GM19372 (cell line): Measurements from ENCODE around the gene GMDS.

ENCODE experiments used
- ATAC-seq: cut with Tn5 transposase; IDR thresholded peaks from one replicate; pipeline ENCODE4 v1.9.1; 2021; ENCODE audit warnings: mild to moderate bottlenecking, low read depth, moderate library complexity; ENCODE audit not compliant: unreplicated experiment

Gene GMDS

DNA sequence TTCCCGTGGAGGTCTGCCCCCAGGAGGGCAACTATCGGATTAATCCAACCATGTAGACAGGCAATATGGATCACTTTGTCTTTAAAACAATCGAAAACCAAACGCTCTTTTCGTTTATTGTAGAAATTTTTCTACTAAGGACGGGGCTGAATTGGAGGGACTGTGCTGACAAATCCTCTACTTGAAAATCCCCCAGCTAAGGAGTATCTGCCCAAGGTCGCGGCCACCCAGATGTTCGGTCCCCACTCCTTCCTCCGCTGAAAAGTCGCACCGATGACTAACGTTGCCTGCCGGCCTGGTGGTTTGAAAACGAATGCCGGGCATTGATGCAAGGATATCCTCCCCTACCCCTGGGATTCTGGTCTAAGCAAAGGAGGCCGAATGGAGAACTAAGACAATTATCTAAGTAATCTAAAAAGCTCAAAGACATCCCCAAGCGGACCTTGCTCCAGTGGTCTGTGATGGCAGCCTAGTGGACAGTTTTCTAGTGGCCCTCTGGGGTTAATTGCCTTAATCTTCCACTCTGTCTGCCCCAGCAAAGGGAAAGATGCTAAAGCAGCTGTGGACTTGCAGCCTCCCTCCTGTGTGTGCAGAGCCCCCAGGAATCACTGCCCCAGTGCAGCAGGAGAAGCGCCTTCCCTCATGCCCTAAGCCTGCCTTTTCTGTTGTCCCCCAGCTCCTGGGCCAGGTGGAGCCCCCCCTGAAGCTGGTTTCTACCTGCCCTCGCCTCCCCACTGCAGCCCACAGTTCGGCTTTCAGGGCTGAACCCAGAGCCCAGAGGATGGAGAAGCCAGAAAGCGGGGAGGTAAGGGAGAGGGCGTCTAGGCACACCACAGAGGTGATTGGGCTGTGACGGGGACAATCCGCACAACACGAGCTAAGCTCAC is 639.3 kb downstream of the GMDS start:
- ATAC-seq = no peak

DNA sequence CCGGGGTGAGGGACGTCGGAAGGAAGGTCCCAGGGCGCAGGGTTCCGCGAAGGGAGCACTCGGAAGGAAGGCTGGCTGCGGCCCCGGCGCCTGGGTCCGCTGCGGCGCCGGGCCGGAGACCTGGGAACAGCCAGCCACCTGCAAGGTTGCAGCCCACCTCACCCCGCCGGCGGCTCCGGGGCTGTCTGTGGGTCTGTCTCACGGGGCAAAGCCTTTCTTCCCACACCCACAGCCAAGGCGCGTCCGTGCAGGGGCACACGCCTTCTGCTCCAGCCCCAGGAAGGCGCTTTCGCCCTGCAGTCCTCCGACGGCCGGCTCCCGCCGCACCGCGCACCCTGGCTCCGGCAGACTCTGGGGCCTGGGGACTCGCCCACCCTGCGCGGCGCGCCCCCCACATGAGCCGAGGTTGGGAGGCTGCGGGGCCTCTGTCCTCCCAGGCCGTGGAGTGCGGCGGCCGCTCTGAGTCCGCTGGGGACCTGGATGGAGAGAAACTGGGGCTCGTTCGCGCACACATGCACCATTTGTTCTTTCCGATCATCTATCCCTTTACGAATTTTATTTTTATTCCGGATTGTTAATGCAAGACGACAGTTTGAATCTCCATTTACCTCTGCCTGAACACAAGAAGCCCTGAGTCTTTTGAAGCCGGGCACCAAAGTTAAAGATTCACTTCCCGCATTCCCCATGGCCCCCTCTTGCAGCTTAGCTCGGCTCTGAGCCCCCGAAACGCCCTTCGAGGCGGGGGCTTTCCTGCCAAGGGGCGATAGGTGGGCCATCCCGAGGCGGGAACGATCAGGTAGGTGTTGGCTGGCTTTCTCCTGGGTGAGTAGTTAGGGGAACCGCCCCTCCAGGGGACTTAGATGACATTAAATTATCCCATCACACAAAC is 640.2 kb downstream of the GMDS start:
- ATAC-seq = no peak

DNA sequence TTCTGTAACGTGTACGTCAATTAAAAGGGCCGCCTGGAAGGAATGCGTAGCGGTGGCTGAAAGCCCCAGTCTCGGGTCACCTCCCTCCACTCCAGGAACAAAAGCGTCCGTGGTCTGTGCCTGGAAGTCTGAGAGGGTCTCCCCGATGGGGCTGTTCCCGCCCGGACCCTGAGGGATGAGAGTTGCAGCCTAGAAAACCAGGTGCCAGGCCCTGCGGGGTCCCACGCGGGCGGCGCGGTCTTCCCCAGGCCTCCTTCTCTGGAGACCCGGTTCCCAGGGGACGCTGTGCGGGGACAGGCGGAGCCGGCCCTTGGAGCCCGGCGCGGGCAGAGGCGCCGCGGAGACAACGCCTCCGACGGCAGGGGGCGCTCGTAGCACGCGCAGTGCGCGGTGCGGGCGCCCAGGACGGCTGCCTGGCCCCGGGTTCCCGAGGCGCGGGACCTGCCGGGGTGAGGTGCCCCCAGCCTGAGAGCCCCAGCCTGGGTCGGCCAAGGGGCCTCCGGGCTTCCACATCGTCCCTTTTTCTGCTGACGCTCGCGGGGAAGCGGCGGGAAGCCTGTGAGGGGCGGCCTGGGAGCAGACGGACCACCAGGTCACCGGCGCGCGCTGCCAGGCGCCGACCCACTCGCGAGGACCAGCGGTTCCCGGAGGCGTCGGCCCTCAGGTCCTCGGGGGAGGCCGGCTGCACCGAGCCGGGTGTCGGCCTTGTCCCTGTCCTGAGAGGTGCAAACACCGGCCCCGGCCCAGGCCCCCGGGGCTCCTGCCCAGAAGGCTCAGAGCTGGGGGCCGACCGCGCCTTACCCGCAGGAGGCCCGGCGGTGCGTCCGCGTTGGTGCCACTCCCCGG is 641.0 kb downstream of the GMDS start:
- no peak for ATAC-seq

DNA sequence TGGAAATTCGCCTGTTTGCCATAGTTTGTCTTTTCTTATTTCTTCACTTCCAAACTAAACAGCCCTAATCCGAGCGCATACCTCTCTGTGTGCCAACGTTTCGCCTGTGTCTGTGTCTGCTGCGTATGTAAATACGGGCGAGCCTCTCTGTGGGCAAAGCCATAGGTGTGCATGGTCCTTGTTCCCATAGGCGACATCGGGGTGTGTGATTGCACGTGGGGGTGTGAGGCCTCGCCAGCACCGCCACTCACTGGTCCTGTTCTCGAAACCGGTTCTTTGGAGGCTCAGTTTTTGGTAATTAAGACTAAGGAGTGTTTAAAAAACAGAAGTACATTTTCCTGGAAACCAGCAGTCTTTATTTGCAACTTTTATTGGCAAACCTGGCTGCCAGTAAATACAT is 641.7 kb downstream of the GMDS start:
- ATAC-seq = no peak

DNA sequence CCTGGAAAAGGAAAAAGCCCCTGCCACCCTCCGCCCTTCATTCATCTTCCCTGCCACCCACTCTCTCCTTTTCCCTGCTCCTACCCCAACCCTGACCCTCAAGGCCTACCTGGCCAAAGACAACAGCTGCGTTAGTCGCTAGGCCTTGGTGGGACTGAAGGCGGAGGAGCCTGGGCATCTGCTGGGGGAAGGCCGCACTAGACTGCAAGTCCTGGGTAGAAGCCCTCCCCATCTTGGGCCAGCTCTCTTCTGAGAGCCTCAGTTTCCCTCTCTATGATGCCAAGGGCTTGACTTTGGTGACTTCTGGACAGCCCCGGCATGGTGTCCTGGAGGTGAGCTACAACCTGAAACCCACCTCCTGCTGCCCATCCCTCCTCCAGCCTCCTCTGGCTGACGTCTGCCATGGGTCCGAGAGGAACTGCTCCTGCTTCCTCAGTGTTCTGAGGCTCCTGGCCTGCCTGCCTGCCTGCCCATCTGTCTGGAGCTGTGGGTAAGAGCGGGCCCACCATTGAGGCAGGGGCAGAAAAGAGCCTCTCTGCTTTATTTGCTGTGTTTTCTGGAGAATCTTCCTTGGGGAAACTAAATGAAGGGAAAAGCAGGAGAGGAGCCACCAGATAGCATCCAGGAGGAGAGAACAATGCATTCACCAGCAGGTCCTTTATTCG is 643.2 kb downstream of the GMDS start:
- no peak for ATAC-seq

DNA sequence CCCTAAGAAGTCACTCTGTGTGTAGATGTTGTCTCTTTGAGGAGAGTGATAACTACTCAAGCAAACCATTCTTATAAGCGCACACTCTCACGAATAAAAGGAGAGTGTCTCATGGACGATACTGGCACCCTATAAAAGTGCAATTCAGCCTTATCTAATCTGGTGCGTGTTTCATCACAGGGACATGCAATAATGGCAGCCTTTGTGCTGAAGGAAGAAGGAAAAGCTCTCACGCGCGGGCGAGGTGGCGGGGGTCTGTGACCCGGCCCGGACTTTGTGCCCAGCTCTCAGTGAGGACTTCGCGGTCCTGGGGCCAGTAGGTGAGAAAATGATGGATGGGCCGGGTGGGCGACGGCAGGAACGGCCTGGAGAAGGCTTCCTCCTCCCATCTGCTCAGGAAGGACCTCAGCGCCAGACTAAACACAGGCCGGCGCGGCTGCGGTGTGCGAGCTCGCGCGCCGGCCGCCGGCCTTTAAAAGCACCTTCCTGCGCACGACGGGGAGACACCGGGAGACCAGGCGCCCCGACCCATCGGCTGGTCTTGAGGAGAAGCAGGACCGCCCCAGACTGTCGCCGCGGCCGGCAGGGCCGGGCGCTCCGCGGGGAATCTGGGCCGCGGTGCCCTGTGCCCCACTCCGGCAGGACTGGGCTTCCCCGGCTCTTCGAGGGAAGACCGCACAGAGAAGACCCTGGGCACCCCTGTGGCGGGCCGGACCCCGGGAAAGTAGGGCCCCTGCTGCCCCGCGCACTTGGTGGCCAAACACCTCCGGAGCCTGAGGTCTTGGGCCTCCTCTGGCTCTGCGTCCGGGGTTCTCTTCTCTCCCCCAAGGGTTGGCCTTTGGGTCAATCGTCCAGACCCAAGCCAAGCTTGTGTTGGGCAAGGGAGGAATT is 644.0 kb downstream of the GMDS start:
- ATAC-seq = no peak

DNA sequence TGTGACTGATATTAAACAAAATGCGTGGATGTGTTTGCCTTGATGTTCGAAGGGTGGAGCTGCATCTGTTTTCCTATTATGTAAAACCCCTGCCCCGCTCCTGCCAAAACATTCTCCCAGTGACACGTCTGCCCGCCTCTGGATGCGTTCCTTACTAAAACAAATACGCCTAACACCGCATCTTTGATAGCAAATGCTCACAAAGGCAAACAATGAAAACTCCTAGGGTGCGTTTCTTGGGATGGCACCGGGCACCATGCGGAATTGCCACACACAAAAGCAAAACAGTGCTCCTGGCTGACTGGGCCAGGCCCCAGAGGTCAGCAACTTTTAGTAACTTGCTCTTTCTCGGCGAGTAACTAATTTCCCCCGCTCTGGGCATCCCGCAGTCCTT is 644.6 kb downstream of the GMDS start:
- ATAC-seq = no peak

DNA sequence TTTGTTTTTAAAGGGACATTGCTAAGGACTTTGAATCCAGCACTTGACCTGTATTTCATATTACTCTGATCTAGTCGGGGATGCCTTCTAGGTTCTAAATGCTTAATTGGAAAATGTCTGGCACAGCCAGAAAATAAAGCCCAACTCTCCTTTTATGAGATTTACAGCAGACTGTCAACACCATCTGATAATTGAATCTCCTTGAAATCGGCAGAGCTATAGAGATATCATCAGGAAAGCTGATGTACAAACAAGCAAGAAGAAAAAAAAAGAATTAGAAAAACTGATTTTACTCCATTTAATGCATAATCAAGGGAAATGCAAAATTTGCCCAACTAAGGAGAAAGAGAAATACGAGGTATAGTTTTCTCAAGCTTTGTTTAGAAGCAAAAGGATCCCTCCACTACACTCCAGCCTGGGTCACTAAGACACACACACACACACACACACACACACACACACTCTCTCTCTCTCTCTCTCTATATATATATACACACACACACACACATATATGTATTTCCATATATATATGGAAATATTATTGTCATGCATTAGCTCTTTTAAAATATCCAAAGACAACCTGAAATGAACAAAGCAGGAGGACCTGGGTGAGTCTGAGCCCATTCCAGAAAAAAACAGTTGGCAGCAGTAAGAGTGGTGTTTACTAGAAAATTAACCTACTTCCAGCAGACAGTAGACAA is 645.2 kb downstream of the GMDS start:
- no peak for ATAC-seq

DNA sequence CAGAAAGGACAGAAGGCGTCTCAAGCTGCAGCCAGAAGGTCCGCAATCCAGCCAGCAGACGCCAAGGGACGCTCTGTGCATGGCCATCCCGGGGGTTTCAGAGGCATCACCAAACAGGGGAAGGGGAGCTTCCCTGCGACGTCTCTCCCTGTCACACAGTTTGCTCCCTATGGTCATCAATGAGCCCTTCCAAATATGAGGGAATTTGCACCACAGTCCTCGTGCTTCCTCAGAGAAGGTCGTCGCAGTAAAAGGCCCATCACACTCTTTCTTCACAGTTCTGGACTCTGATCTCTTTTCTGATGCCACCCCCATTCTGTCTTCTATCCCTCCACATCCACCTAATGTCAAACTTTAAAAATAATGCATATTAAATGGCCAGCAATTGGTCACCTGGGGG is 645.9 kb downstream of the GMDS start:
- ATAC-seq = no peak

DNA sequence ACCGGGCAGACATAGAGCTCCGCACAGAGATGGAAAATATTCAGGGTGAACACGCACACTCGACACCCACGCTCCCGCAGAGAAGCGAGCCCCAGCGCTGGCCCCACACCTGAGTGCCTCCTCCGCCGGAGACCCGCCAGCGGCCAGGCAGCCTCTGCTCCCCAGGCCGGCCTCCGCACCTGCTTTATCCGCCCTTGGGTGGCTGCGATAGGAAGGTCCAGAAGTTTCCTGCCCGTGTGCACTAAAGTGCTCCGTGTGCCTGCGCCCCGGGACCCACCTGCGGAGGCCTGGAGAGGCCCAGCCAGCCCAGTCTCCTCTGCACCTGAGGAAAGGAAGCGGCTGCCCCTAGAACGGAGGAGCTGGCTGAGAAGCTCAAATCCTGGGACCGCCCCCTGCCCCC is 646.5 kb downstream of the GMDS start:
- ATAC-seq = no peak

DNA sequence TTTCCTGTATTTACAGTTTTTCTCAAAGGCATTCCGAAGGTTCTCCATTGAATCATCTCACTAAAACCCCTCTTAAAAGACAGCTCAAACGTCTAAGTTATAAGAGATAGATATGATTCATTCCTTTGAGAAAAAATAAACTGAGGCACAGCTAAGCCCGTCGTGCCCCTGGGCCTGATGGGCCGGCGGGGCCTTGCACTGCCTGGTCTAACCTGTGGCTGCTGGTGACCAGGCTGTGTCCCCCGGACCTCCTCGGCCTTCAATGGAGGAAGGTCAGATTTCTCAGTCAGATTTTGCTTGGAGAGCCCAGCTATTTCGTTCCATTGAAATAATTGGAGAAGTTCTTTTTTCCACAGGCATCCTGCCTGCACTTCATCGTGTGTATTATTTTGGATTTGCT is 647.0 kb downstream of the GMDS start:
- no peak for ATAC-seq

DNA sequence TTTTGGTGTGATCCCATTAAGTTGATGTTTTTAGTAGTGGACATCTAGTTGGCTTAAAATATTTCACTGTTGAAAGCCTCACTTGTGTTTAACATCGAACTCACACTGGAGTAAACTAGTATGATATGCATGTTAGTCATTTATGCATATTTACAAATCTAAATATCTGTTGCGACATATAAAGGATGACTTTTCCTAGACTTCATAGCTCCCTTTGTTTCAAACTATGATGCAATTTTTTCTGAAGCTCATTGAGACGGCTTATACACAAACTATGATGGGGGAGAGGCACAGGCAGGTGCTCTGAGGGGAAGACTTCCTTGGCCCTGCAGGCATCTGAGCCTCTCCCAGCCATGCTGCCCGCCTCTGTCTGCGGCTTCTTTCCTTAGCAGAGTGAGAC is 647.5 kb downstream of the GMDS start:
- ATAC-seq = no peak

DNA sequence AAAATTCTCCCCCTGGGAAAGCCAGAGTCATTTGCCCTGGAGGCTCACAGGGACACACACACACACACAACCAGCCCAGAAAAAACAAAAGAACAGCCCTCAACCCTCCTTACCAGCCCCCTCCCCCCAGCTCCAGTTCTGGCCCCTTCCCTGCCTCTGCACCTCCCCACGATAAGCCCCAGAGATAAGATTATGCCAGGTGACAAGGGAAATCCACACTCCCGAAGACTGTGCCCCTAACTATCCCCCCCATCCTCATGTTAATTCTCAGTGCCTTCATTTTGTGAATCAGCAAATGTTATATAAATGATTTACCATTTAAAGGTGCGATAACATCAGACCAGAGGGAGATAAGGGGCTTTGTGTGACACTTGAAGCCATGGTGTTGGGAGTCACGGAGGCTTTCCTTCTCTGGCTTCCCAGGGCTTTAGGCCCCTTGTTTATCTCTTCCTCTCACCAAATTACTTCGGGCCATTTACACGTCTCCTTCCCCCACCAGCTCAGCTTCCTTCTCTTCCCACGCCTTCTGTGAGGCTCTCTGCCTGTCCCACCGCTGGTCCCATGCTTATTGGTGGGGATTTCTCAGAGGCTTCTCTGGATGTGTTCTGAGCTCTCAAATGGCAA is 648.2 kb downstream of the GMDS start:
- ATAC-seq = no peak

DNA sequence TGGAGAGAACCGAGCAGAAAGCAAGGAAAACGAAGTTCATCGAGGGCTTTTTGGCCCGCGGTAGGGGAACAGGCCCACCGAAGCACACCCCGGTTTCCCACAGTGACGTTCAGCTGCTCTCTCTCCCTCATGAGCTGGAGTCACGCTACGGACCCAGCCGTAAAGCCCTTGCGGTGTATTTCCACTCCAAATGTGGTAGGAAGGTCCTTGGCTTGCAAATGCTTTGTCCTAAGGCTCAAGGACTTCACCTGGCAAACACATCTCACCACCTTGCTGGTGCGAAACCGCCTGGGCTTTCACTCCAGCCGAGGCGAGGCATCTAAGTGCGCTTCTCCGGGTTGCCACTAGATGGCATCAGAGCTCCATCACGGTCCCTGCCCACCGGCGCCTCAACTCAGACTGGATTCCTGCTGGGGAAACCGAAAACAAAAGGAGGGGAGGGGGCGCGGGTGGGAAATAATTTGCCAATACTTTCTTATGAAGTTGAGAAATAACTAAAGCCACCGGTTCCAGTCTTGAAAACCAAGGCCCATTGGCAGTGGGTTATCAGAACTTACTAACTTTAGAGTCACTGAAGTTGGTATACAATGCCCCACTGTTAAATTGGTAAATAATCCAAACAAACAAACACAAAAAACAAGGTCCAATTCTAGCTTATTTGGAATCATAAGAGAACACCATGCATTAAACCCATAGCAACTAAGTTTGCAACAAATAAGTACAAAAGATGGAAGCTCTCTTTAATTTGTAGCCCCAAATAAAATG is 649.1 kb downstream of the GMDS start:
- ATAC-seq = no peak

DNA sequence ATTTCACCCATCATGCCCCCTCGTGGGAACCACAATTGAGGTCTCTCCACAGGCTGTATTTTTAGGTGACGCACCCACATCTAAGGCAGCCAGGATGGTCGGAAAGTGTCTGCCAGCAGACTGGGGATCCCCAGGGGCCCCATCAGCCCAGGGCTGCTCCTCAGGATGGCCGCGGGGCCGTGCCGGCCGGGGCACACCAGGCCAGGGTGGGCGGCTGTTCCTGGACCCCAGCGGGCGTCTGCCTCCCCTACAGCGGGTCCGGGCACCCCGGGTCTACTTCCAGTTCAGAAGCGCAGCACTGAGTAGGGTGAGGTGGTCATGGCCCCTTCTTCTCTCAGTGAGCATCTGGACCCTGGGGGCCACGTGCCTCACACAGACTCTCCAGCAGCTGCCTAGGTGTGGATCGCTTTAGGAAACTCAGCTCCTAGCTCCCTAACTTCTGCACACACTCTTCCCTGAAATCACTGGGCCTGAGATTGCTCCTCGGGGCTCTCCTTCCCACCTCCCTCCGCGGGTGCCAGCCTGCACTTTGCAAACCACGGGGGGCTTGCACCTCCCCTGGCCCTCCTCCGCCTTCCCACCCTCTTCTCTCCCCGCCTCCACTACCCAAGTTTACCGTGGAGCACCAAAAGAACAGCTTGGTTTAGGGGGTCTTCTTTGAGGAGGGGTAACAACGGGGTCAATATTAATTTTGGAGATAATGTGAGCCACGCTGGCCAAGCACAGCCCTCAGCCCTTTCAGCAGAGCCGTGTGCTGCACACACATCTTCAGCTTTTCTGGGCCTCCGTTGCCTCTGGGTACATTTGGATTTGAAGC is 649.9 kb downstream of the GMDS start:
- no peak for ATAC-seq

DNA sequence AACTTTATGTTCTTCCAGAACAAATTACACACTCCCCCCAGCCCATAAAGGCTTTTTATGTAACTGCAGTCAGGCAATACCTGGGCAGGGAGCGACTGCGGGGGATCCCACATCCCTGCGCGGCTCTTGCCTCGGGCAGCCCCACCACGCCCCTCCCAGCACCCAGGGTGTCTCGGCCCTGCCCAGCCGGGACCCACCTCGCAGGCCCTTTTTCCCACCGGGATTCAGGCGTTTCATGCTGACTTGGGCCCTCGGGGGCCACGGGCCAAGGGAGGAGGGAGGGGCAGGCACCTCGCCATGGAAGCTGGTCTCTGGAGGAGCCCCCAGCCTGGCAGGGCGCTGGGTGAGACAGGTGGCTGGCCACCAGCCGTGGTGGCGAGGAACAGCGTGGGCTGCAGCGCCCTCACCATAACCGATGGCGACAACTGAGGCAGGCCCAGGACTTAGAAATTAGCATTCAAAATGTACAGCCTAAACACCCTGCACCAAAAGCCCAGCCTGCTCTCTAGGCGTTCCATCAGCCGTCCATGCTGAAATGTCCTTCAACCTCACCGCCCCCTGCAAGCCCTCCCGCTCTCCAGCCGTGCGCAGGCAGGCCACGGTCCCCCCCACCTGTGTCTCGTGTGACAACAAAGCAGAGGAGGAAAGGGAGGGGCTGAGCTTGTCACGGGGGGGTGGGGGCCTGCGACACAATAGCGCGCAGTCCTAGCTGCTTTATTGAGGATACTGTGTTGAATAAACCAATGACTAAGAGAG is 650.8 kb downstream of the GMDS start:
- no peak for ATAC-seq
